ENCODE results near the gene PARP14.
"Not testable (repeated sequence)": the region's sequence is repeated elsewhere in the genome, so short reads cannot be mapped to it uniquely, and the experiment has no call there.

The PARP14 gene

DNA sequence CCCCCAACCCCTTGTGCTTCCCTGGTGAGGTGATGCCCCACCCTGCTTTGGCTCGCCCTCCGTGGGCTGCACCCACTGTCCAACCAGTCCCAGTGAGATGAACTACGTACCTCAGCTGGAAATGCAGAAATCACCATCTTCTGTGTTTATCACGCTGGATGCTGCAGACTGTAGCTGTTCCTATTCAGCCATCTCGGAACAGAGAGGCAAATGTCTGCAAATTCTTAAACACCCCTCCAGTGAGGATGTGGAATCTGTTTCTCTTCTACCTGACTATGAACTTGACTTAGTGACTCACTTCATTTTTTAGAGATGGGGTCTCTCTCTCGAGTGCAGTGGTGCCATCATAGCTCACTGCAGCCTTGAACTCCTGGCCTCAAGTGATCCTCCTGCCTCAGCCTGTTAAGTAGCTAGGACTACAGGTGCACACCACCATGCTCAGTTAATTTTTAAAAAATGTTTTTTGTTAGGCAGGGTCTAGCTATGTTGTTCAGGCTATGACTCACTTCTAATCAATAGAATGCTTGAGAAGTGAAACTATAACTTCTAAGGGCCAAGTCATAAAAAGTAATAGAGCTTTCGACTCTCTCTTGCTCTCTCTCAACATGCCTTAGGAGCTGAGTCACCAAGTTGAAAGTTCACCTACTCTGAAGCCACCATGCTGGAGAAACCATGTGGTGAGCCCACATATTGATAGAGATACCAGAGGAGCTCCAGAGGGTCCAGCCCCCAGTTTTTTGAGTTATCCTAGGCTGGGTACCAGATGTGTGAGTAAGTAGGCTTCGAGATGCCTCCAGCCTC is 11.5 kb upstream of the PARP14 start:
- no peaks in the 10 kb centered on the region for H3K9me3 Mint-ChIP-seq (ENCODE audit: low read depth)
- H3K4me3 Mint-ChIP-seq, result no peak overlapping the region
- H3K4me1 Mint-ChIP-seq (ENCODE audit: low read depth), result peaks cover 13% of the 10 kb centered on the region
- H3K27ac Mint-ChIP-seq, result peak overlapping the region; percentile 81
- peaks cover 4% of the 10 kb centered on the region for H3K36me3 Mint-ChIP-seq
- H3K27me3 Mint-ChIP-seq, result no peaks in the 10 kb centered on the region

DNA sequence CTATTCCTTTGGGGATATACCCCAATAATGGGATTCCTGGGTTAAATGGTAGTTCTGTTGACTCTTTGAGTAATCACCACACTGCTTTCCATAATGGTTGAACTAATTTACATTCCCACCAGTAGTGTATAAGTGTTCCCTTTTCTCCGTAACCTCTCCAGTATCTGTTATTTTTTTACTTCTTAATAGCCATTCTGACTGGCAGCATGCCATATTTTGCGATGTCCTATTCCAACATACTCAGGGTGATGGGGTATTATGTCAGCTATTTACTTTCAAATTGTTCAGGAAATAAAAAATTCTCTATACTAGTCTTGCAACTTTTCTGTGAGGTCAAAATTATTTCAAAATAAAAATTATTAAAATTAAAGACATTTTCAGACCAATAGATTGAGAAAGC is 9.1 kb upstream of the PARP14 start:
- Mint-ChIP-seq H3K4me1 (ENCODE audit: low read depth) (peaks cover 13% of the 10 kb centered on the region), H3K27ac (no peak overlapping the region), H3K9me3 (ENCODE audit: low read depth) (no peaks in the 10 kb centered on the region), H3K4me3 (no peak overlapping the region), H3K27me3 (no peaks in the 10 kb centered on the region), H3K36me3 (peaks cover 4% of the 10 kb centered on the region)

DNA sequence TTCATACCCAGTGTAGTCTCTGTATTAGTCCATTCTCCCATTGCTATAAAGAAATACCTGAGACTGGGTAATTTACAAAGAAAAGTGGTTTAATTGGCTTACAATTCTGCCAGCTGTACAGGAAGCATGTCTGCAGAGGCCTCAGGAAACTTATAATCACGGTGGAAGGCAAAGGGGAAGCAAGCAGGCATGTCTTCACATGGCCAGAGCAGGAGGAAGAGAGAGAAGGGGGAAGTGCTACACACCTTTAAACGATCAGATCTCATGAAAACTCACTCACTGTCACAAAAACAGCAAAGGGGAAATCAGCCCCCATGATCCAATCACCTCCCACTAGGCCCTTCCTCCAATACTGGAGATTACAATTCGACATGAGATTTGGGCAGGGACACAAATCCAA is 6.3 kb upstream of the PARP14 start:
- H3K27me3 Mint-ChIP-seq, result no peaks in the 10 kb centered on the region
- H3K9me3 Mint-ChIP-seq (ENCODE audit: low read depth), result no peaks in the 10 kb centered on the region
- H3K4me1 Mint-ChIP-seq (ENCODE audit: low read depth), result peaks cover 16% of the 10 kb centered on the region
- no peak overlapping the region for H3K4me3 Mint-ChIP-seq
- H3K27ac Mint-ChIP-seq, result no peak overlapping the region
- H3K36me3 Mint-ChIP-seq, result no peaks in the 10 kb centered on the region

DNA sequence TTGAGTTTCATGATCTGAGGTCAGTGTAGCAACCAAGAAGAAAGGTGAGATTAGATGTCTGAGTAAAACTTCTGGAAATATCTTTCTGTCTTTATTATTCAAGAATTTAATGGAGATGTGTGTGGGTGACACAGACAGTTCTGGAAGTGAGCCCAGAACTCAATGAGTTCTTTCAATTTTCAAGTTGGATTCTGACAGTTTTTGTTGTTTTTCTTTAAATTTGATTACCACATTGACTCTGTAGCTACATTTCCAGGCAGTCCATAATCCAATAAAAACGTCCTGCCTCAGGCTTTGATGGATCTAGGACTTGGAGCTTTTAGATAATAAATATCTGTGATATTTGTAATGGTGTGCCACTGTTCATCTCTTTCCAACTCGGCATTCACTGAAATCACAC is 3.9 kb upstream of the PARP14 start:
- H3K4me3 Mint-ChIP-seq, result no peak overlapping the region
- no peaks in the 10 kb centered on the region for H3K36me3 Mint-ChIP-seq
- no peaks in the 10 kb centered on the region for H3K27me3 Mint-ChIP-seq
- peaks cover 29% of the 10 kb centered on the region for H3K4me1 Mint-ChIP-seq (ENCODE audit: low read depth)
- no peaks in the 10 kb centered on the region for H3K9me3 Mint-ChIP-seq (ENCODE audit: low read depth)
- H3K27ac Mint-ChIP-seq, result no peak overlapping the region

DNA sequence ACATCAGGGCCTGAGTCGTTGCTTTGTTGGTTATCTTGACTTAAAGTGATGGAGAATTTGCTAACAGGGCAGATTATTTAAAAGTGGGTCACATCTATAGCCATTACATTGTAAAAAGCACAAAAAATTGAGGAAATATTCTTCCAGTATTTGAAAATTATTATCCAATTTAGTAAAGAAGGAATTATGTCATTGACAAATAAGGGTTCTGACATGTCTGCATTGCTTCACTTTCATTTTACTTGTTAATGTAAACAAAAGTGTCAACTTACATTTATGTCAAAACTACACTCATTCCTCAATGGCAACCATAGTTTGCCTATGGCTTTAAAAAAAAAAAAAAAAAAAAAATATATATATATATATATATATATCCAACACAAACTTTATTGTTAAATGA is 3.4 kb upstream of the PARP14 start:
- Mint-ChIP-seq H3K36me3 (no peaks in the 10 kb centered on the region), H3K27ac (no peak overlapping the region), H3K4me1 (ENCODE audit: low read depth) (peaks cover 33% of the 10 kb centered on the region), H3K27me3 (no peaks in the 10 kb centered on the region), H3K9me3 (ENCODE audit: low read depth) (no peaks in the 10 kb centered on the region), H3K4me3 (no peak overlapping the region)

DNA sequence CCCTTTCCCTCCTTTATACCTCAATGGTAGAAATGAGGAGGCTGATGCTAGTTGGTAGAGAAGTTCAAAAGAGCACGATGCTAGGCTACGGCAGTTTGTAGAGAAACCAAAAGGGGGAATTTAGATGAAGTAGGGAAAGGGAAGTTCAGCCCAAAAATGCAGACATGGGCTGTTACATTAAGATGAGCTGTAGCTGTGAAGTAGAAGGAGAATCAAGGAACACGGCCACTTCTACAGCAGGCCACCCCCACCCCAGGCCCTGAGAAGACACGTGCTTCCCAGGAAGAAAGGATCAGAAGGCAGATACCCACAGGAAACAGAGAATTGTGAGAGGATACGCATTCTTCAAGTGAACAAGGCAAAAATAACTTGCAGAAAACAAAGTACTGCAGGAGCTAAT is 2.1 kb upstream of the PARP14 start:
- no peaks in the 10 kb centered on the region for H3K36me3 Mint-ChIP-seq

DNA sequence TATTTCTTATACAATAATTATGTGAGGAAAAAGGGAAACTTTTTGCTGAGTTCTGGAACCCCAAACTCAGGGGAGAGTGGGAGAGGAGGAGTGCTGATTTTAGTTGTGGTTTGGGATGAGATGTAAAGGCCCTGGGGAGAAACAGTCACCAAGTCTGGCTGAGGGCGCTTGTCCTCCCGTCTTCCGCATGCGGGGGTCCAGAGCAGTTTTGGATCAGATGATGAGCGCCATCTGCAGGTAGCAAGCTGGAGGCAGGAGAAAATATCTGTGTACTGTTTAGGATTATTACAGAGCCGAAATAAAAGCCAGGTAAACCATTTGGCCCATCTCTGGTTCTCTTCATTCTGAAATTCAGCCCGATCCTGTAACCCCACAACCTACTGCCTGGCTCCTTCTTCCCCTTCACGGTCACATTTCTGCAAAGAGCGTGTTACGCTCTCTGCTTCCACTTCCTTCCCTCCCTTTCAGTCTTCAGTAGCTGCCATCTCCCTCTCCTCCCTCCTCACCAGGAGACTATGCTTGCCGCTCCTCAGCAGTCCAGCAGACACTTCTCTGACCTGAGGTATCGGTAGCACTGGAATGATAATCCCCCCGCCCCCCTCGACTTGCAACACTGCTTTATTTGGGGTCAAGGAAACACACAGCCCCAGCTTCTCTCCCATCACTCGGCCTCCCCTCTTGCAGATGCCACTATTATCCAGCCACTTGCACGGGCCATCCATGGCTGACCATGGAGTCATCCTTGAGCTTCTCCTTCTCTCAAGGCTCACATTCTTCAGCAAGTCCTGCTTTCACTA is 1.4 kb upstream of the PARP14 start:
- Mint-ChIP-seq H3K4me1 (ENCODE audit: low read depth) (peaks cover 54% of the 10 kb centered on the region), H3K27ac (peak overlapping the region; percentile 99), H3K4me3 (peak overlapping the region; percentile 97), H3K36me3 (no peaks in the 10 kb centered on the region), H3K9me3 (ENCODE audit: low read depth) (no peaks in the 10 kb centered on the region), H3K27me3 (no peaks in the 10 kb centered on the region)

More for the DNA sequence above, 2.1 kb upstream of the PARP14 start:
- H3K9me3 Mint-ChIP-seq (ENCODE audit: low read depth), result no peaks in the 10 kb centered on the region
- no peaks in the 10 kb centered on the region for H3K27me3 Mint-ChIP-seq
- H3K4me1 Mint-ChIP-seq (ENCODE audit: low read depth), result peaks cover 46% of the 10 kb centered on the region
- no peak overlapping the region for H3K4me3 Mint-ChIP-seq
- peak overlapping the region; percentile 17 for H3K27ac Mint-ChIP-seq

DNA sequence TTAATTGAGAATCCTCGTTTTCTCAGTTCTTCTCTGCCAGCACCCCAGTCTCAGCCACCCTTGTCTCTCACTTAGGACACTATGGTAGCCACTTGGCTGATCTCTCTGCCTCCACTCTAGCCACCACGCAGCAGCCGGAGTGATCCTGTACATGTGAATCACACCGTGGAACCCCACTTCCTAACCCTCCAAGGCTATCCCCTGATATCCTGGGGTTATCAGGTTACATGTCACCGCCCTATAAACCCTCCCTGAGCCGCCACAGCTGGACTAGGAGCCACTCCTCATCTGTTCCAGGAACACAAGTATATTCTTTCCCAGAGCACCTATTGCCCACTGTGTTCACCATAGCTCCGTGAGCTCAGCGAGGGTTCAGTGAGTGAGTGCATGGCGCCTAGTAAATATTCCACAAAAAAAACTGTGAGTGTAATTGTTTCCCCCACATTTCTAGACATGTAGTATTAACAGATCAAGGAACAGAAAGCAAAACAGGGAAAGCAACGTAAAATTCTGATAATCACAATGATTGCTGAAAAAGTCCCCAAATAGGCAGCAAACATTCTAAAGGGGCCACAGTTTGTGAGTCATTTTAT is 661 bp upstream of the PARP14 start:
- H3K4me1 Mint-ChIP-seq (ENCODE audit: low read depth), result peaks cover 59% of the 10 kb centered on the region
- H3K9me3 Mint-ChIP-seq (ENCODE audit: low read depth), result no peaks in the 10 kb centered on the region
- peaks cover under 1% of the 10 kb centered on the region for H3K36me3 Mint-ChIP-seq
- H3K27me3 Mint-ChIP-seq, result no peaks in the 10 kb centered on the region
- H3K27ac Mint-ChIP-seq, result peak overlapping the region; percentile 99
- H3K4me3 Mint-ChIP-seq, result peak overlapping the region; percentile 97

DNA sequence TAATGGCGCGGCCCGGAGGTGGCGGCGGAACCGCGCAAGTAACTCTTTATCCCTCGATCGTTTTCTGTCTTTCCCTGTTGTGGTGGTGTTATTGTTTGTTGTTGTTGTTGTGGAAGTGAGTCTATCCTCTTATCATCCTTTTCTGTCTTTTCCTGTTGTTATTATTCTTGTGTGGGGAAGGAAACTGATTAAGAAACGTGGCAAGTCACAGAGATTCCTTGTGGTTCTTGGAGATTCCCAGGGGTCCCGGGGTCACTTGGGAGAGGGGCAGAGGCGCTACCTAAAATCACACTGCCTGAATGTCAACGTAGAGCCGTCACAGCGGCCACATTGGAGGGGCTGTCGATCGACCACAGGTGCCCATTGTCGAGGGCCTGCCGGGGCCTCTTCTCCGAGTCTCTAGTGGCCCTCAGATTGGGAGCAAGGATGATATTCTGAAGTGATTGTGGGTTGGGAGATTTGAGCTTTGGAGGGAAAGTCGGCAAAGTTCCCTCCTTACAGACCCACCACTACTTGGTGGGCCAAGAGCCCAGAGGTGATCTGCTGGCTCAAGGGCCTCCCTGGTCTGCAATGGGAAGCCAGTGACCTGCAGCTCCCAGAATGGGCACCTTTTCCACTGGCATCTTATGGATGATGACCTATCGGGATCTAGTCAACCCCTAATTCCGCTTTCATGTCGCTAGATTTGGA is 790 bp downstream of the PARP14 start:
- H3K27me3 Mint-ChIP-seq, result no peaks in the 10 kb centered on the region
- no peaks in the 10 kb centered on the region for H3K9me3 Mint-ChIP-seq (ENCODE audit: low read depth)
- peaks cover 4% of the 10 kb centered on the region for H3K36me3 Mint-ChIP-seq
- H3K4me1 Mint-ChIP-seq (ENCODE audit: low read depth), result peaks cover 61% of the 10 kb centered on the region
- peak overlapping the region; percentile 99 for H3K4me3 Mint-ChIP-seq
- H3K27ac Mint-ChIP-seq, result peak overlapping the region; percentile 97

DNA sequence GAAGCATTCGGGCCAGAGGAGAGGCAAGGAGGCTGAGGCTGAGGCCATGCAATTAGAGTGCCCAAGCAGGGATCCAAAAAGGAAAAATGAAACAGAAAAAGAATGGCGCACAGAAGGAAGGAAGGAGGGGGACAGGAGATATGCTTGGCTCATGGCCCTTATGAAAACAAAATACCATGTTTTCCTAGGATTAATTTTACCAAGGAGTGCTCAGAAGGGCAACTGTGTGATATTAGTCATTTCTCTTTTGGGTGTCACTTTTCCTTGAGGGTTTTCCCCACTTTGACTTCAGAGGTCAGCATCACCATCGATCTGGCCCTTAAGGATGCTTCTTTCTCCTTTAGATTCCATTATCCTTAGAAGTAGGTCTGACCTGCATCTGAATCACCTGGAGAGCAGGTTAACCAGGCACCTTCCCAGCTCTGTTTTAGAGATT is 1.4 kb downstream of the PARP14 start:
- Mint-ChIP-seq H3K9me3 (ENCODE audit: low read depth) (no peaks in the 10 kb centered on the region), H3K27ac (peak overlapping the region; percentile 97), H3K27me3 (no peaks in the 10 kb centered on the region), H3K4me1 (ENCODE audit: low read depth) (peaks cover 65% of the 10 kb centered on the region), H3K4me3 (peak overlapping the region; percentile 99), H3K36me3 (peaks cover 4% of the 10 kb centered on the region)

DNA sequence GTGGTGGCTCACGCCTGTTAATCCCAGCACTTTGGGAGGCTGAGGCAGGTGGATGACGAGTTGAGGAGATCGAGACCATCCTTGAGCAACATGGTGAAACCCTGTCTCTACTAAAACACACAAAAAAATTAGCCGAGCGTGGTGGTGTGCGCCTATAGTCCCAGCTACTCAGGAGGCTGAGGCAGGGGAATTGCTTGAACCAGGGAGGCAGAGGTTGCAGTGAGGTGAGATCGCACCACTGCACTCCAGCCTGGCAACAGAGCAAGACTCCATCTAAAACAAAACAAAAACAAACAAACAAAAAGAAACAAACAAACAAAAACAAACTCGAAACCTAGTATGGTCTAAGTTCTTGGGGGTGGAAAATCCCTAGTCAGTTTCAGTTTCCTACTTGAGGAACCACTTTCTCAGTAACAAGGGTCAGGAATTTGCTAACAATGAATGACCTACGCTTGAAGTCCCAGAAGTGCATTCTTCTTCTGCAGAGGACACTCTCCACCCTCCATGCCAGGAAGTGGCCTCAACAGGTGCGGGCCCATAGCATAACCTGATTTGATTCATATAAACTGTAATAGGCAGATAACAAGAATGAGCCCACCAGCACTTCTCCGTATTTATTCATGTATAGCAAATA is 2.3 kb downstream of the PARP14 start:
- not testable (repeated sequence) for H3K36me3 Mint-ChIP-seq; H3K9me3 Mint-ChIP-seq (ENCODE audit: low read depth); H3K27me3 Mint-ChIP-seq
- Mint-ChIP-seq H3K4me3 (peak overlapping the region; percentile 99), H3K4me1 (ENCODE audit: low read depth) (peaks cover 67% of the 10 kb centered on the region), H3K27ac (peak overlapping the region; percentile 71)

DNA sequence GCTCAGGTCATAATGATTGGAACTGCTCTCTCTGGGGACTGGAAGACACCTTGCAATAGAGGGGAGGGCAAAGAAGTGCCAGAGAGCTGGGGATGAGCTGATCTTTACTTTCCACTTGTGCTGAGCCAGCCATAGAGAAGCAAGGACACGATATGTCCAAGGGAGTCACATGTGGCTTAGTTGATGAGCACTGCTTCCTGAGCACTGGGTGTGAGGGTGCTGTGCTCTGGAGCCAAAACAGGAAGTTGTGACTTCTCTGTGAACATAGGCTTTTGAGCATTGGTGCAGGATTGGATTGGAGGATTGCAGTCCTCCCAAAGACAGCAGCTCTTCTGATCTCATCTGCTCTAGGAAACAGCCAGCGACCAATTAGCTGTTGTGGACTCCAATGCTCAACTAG is 6.7 kb downstream of the PARP14 start:
- H3K27ac Mint-ChIP-seq, result no peak overlapping the region

DNA sequence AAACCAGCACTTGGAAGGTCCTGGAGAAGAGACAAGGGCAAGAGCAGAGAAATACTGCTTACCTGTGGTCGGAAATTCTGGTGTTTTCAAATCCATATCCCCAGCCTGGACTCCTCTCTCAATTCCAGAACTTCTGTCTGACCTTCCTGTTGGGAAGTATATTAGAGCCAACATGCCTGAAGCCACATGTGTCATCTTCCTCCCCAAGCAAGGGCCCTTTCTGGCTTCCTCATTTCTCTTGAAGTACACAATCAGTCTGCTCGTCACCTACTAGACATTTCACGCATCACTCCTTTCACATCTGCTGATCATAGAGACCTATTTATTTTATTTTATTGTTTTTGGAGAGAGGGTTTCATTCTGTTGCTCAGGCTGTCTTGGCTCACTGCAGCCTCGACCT is 8.4 kb downstream of the PARP14 start:
- Mint-ChIP-seq H3K27me3 (no peaks in the 10 kb centered on the region), H3K4me3 (no peak overlapping the region), H3K4me1 (ENCODE audit: low read depth) (peaks cover 16% of the 10 kb centered on the region), H3K27ac (no peak overlapping the region), H3K36me3 (peaks cover 22% of the 10 kb centered on the region), H3K9me3 (ENCODE audit: low read depth) (no peaks in the 10 kb centered on the region)

More for the DNA sequence above, 6.7 kb downstream of the PARP14 start:
- H3K4me1 Mint-ChIP-seq (ENCODE audit: low read depth), result peaks cover 33% of the 10 kb centered on the region
- no peaks in the 10 kb centered on the region for H3K9me3 Mint-ChIP-seq (ENCODE audit: low read depth)
- no peaks in the 10 kb centered on the region for H3K27me3 Mint-ChIP-seq
- H3K4me3 Mint-ChIP-seq, result no peak overlapping the region
- H3K36me3 Mint-ChIP-seq, result peaks cover 16% of the 10 kb centered on the region

DNA sequence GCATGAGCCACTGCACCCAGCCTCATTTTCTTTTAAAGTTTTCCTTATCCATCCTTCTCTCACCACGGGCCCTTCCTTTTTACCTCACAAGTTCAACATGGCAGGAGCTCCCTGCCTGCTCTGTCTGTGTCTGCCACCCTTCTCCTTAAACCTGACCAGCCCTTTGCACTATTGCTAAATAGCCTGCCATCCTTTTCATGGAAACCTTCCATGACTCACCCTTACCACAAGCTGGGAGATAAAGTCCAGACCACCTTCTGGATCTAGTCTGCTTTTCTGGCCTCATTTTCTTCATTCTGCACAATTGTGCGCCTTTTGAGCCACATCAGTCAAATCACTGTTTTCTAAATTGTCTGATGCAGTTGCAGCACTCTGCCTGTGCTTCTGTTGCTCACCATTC is 8.9 kb downstream of the PARP14 start:
- Mint-ChIP-seq H3K4me3 (no peak overlapping the region), H3K36me3 (peaks cover 22% of the 10 kb centered on the region), H3K4me1 (ENCODE audit: low read depth) (peaks cover 10% of the 10 kb centered on the region), H3K9me3 (ENCODE audit: low read depth) (no peaks in the 10 kb centered on the region), H3K27ac (no peak overlapping the region), H3K27me3 (no peaks in the 10 kb centered on the region)
